ENCODE results near the gene SAPCD1.

The SAPCD1 gene

GRCh38 chr6:31740397-31741223 is 21.8 kb upstream of the SAPCD1 start:
- peak overlapping the region; percentile 97 for H3K9ac ChIP-seq (ENCODE audit: low read length)
- H3K27me3 ChIP-seq (ENCODE audit: control insufficient read depth, insufficient read depth, low read length): no peaks in the 10 kb centered on the region
- peaks cover 27% of the 10 kb centered on the region for H3K4me1 ChIP-seq (ENCODE audit: control insufficient read depth, low read depth, low read length)
- peak overlapping the region; percentile 97 for H3K27ac ChIP-seq (ENCODE audit: low read length)
- H3K4me3 ChIP-seq (ENCODE audit: low read length): peak overlapping the region; percentile 72
- H3K9me3 ChIP-seq (ENCODE audit: control insufficient read depth, low read depth, low read length): no peaks in the 10 kb centered on the region
- peaks cover 5% of the 10 kb centered on the region for H3K36me3 ChIP-seq (ENCODE audit: control insufficient read depth, low read depth, low read length)

- no peak overlapping the region for H3K4me3 ChIP-seq (ENCODE audit: low read length)
- peaks cover 24% of the 10 kb centered on the region for H3K4me1 ChIP-seq (ENCODE audit: control insufficient read depth, low read depth, low read length)
- no peaks in the 10 kb centered on the region for H3K9me3 ChIP-seq (ENCODE audit: control insufficient read depth, low read depth, low read length)
- H3K36me3 ChIP-seq (ENCODE audit: control insufficient read depth, low read depth, low read length): peaks cover 5% of the 10 kb centered on the region
- no peak overlapping the region for H3K27ac ChIP-seq (ENCODE audit: low read length)
- no peak overlapping the region for H3K9ac ChIP-seq (ENCODE audit: low read length)
- no peaks in the 10 kb centered on the region for H3K27me3 ChIP-seq (ENCODE audit: control insufficient read depth, insufficient read depth, low read length)
These were observed 20.6 kb upstream of the SAPCD1 start for GRCh38 chr6:31741815-31742214.

GRCh38 chr6:31742894-31743293 is 19.6 kb upstream of the SAPCD1 start:
- no peaks in the 10 kb centered on the region for H3K27me3 ChIP-seq (ENCODE audit: control insufficient read depth, insufficient read depth, low read length)
- H3K27ac ChIP-seq (ENCODE audit: low read length): no peak overlapping the region
- peaks cover 14% of the 10 kb centered on the region for H3K4me1 ChIP-seq (ENCODE audit: control insufficient read depth, low read depth, low read length)
- H3K4me3 ChIP-seq (ENCODE audit: low read length): no peak overlapping the region
- H3K9me3 ChIP-seq (ENCODE audit: control insufficient read depth, low read depth, low read length): no peaks in the 10 kb centered on the region
- peaks cover 7% of the 10 kb centered on the region for H3K36me3 ChIP-seq (ENCODE audit: control insufficient read depth, low read depth, low read length)
- H3K9ac ChIP-seq (ENCODE audit: low read length): no peak overlapping the region

- Histone ChIP-seq H3K27ac (ENCODE audit: low read length) (no peak overlapping the region), H3K9me3 (ENCODE audit: control insufficient read depth, low read depth, low read length) (no peaks in the 10 kb centered on the region)
These were observed 18.0 kb upstream of the SAPCD1 start for GRCh38 chr6:31744422-31744821.

GRCh38 chr6:31749301-31750036 is 13.0 kb upstream of the SAPCD1 start:
- Histone ChIP-seq H3K4me1 (ENCODE audit: control insufficient read depth, low read depth, low read length) (no peaks in the 10 kb centered on the region), H3K36me3 (ENCODE audit: control insufficient read depth, low read depth, low read length) (peaks cover 3% of the 10 kb centered on the region), H3K9me3 (ENCODE audit: control insufficient read depth, low read depth, low read length) (no peaks in the 10 kb centered on the region), H3K9ac (ENCODE audit: low read length) (no peak overlapping the region), H3K27ac (ENCODE audit: low read length) (no peak overlapping the region), H3K4me3 (ENCODE audit: low read length) (no peak overlapping the region), H3K27me3 (ENCODE audit: control insufficient read depth, insufficient read depth, low read length) (no peaks in the 10 kb centered on the region)

More at GRCh38 chr6:31744422-31744821, 18.0 kb upstream of the SAPCD1 start:
- no peaks in the 10 kb centered on the region for H3K27me3 ChIP-seq (ENCODE audit: control insufficient read depth, insufficient read depth, low read length)
- peaks cover 9% of the 10 kb centered on the region for H3K36me3 ChIP-seq (ENCODE audit: control insufficient read depth, low read depth, low read length)
- peaks cover under 1% of the 10 kb centered on the region for H3K4me1 ChIP-seq (ENCODE audit: control insufficient read depth, low read depth, low read length)
- no peak overlapping the region for H3K9ac ChIP-seq (ENCODE audit: low read length)
- H3K4me3 ChIP-seq (ENCODE audit: low read length): no peak overlapping the region

- H3K9ac ChIP-seq (ENCODE audit: low read length): no peak overlapping the region
- H3K4me3 ChIP-seq (ENCODE audit: low read length): no peak overlapping the region
- H3K36me3 ChIP-seq (ENCODE audit: control insufficient read depth, low read depth, low read length): peaks cover 3% of the 10 kb centered on the region
- no peaks in the 10 kb centered on the region for H3K4me1 ChIP-seq (ENCODE audit: control insufficient read depth, low read depth, low read length)
- H3K9me3 ChIP-seq (ENCODE audit: control insufficient read depth, low read depth, low read length): no peaks in the 10 kb centered on the region
- no peak overlapping the region for H3K27ac ChIP-seq (ENCODE audit: low read length)
- no peaks in the 10 kb centered on the region for H3K27me3 ChIP-seq (ENCODE audit: control insufficient read depth, insufficient read depth, low read length)
These were observed 11.9 kb upstream of the SAPCD1 start for GRCh38 chr6:31750411-31751022.

GRCh38 chr6:31752739-31753319 is 9.6 kb upstream of the SAPCD1 start:
- H3K9ac ChIP-seq (ENCODE audit: low read length): no peak overlapping the region
- peaks cover 2% of the 10 kb centered on the region for H3K36me3 ChIP-seq (ENCODE audit: control insufficient read depth, low read depth, low read length)
- H3K27me3 ChIP-seq (ENCODE audit: control insufficient read depth, insufficient read depth, low read length): no peaks in the 10 kb centered on the region
- H3K9me3 ChIP-seq (ENCODE audit: control insufficient read depth, low read depth, low read length): no peaks in the 10 kb centered on the region
- H3K4me3 ChIP-seq (ENCODE audit: low read length): no peak overlapping the region
- no peak overlapping the region for H3K27ac ChIP-seq (ENCODE audit: low read length)
- H3K4me1 ChIP-seq (ENCODE audit: control insufficient read depth, low read depth, low read length): no peaks in the 10 kb centered on the region

- Histone ChIP-seq H3K9me3 (ENCODE audit: control insufficient read depth, low read depth, low read length) (no peaks in the 10 kb centered on the region), H3K9ac (ENCODE audit: low read length) (no peak overlapping the region), H3K36me3 (ENCODE audit: control insufficient read depth, low read depth, low read length) (peaks cover 3% of the 10 kb centered on the region), H3K27me3 (ENCODE audit: control insufficient read depth, insufficient read depth, low read length) (no peaks in the 10 kb centered on the region), H3K27ac (ENCODE audit: low read length) (no peak overlapping the region), H3K4me3 (ENCODE audit: low read length) (no peak overlapping the region), H3K4me1 (ENCODE audit: control insufficient read depth, low read depth, low read length) (peaks cover 3% of the 10 kb centered on the region)
These were observed 4.2 kb upstream of the SAPCD1 start for GRCh38 chr6:31758281-31758680.

- Histone ChIP-seq H3K36me3 (ENCODE audit: control insufficient read depth, low read depth, low read length) (peaks cover 3% of the 10 kb centered on the region), H3K27me3 (ENCODE audit: control insufficient read depth, insufficient read depth, low read length) (no peaks in the 10 kb centered on the region), H3K4me1 (ENCODE audit: control insufficient read depth, low read depth, low read length) (peaks cover 7% of the 10 kb centered on the region), H3K9me3 (ENCODE audit: control insufficient read depth, low read depth, low read length) (no peaks in the 10 kb centered on the region), H3K27ac (ENCODE audit: low read length) (no peak overlapping the region), H3K9ac (ENCODE audit: low read length) (no peak overlapping the region), H3K4me3 (ENCODE audit: low read length) (no peak overlapping the region)
These were observed 1.7 kb upstream of the SAPCD1 start for GRCh38 chr6:31760790-31761189.

GRCh38 chr6:31761343-31761742 is 1.1 kb upstream of the SAPCD1 start:
- Histone ChIP-seq H3K27ac (ENCODE audit: low read length) (no peak overlapping the region), H3K27me3 (ENCODE audit: control insufficient read depth, insufficient read depth, low read length) (no peaks in the 10 kb centered on the region), H3K4me1 (ENCODE audit: control insufficient read depth, low read depth, low read length) (peaks cover 7% of the 10 kb centered on the region), H3K4me3 (ENCODE audit: low read length) (no peak overlapping the region), H3K9me3 (ENCODE audit: control insufficient read depth, low read depth, low read length) (no peaks in the 10 kb centered on the region), H3K9ac (ENCODE audit: low read length) (no peak overlapping the region), H3K36me3 (ENCODE audit: control insufficient read depth, low read depth, low read length) (peaks cover 3% of the 10 kb centered on the region)

- Histone ChIP-seq H3K27ac (ENCODE audit: low read length) (no peak overlapping the region), H3K9ac (ENCODE audit: low read length) (no peak overlapping the region), H3K4me3 (ENCODE audit: low read length) (no peak overlapping the region), H3K36me3 (ENCODE audit: control insufficient read depth, low read depth, low read length) (peaks cover 3% of the 10 kb centered on the region), H3K4me1 (ENCODE audit: control insufficient read depth, low read depth, low read length) (peaks cover 7% of the 10 kb centered on the region), H3K9me3 (ENCODE audit: control insufficient read depth, low read depth, low read length) (no peaks in the 10 kb centered on the region), H3K27me3 (ENCODE audit: control insufficient read depth, insufficient read depth, low read length) (no peaks in the 10 kb centered on the region)
These were observed 592 bp downstream of the SAPCD1 start for GRCh38 chr6:31762878-31763618.

All from iPS-18a (cell line).